ENCODE data around the gene ECHDC3. TPM values are rescaled to one million over a fixed set of nuclear protein-coding genes. Genes with fewer than 3 reads are reported as not detected.

ECHDC3 gene
- total and polyA plus RNA-seq, 2 of the 13 experiments (the other 11 are each of a cell fraction or from before 2014, with no cell fraction given) = not detected

DNA sequence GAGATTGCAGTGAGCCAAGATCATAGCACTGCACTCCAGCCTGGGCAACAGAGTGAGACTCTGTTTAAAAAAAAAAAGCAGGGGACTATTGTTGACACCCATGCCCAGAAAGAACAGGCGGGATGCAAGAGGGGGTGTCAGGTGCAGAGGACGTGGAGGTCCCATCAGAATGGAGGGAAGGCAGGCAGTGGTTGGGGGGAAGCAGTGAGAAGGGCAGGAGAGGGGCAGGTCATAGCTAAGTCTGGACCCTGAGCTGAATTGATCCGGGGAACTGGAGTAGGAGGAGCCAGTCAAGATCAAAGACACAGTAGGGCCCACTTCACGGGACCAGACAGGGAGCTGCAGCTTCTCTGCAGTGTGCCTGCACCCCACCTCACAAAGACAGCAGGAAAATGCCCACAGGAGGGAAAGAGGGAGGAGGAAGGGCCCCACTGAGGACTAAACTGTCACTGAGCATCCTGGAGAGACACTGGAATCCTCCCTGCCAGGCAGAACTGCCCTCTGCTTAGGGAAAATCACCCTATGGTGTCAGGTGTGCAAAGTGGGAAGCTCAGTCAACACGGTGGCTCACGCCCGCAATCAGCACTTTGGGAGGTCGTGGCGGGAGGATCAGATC lies 27.3 kb upstream of the ECHDC3 start (continued):
- TF ChIP-seq, protein P1, sequence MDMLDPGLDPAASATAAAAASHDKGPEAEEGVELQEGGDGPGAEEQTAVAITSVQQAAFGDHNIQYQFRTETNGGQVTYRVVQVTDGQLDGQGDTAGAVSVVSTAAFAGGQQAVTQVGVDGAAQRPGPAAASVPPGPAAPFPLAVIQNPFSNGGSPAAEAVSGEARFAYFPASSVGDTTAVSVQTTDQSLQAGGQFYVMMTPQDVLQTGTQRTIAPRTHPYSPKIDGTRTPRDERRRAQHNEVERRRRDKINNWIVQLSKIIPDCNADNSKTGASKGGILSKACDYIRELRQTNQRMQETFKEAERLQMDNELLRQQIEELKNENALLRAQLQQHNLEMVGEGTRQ (IDR thresholded peaks at IDR 0.05; ENCODE audit: low read depth, low read length) = no peak
- TF ChIP-seq, protein P1 (CRISPR knock-in tag; IDR thresholded peaks at IDR 0.05; ENCODE audit: borderline replicate concordance) = no peak
- no peak for TF ChIP-seq REST (IDR thresholded peaks at IDR 0.05; ENCODE audit: borderline replicate concordance in 1 of 2, low read depth in 1 of 2, low read length in 2 of 2)
- TF ChIP-seq ZNF235 (CRISPR knock-in tag; IDR thresholded peaks at IDR 0.05; ENCODE audit: borderline replicate concordance) = no peak
- TF ChIP-seq, protein P2, sequence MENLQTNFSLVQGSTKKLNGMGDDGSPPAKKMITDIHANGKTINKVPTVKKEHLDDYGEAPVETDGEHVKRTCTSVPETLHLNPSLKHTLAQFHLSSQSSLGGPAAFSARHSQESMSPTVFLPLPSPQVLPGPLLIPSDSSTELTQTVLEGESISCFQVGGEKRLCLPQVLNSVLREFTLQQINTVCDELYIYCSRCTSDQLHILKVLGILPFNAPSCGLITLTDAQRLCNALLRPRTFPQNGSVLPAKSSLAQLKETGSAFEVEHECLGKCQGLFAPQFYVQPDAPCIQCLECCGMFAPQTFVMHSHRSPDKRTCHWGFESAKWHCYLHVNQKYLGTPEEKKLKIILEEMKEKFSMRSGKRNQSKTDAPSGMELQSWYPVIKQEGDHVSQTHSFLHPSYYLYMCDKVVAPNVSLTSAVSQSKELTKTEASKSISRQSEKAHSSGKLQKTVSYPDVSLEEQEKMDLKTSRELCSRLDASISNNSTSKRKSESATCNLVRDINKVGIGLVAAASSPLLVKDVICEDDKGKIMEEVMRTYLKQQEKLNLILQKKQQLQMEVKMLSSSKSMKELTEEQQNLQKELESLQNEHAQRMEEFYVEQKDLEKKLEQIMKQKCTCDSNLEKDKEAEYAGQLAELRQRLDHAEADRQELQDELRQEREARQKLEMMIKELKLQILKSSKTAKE (CRISPR knock-in tag; IDR thresholded peaks at IDR 0.05; ENCODE audit: borderline replicate concordance) = peak; percentile 72; the same call in 1 of the 2 replicates
- no peak for TF ChIP-seq ZNF562 (CRISPR knock-in tag; IDR thresholded peaks at IDR 0.05; ENCODE audit: borderline replicate concordance)
- no peak for TF ChIP-seq ZNF296 (CRISPR knock-in tag; conservative IDR thresholded peaks at IDR 0.05)
- TF ChIP-seq SMARCC2 (IDR thresholded peaks at IDR 0.05) = no peak
- TF ChIP-seq WIZ (CRISPR knock-in tag; IDR thresholded peaks at IDR 0.05) = no peak
- no peak for TF ChIP-seq RORA (CRISPR knock-in tag; IDR thresholded peaks at IDR 0.05)
- TF ChIP-seq ARID4A (CRISPR knock-in tag; IDR thresholded peaks at IDR 0.05; ENCODE audit: borderline replicate concordance) = no peak; the same call in 1 of the 2 replicates
- TF ChIP-seq, protein P3, sequence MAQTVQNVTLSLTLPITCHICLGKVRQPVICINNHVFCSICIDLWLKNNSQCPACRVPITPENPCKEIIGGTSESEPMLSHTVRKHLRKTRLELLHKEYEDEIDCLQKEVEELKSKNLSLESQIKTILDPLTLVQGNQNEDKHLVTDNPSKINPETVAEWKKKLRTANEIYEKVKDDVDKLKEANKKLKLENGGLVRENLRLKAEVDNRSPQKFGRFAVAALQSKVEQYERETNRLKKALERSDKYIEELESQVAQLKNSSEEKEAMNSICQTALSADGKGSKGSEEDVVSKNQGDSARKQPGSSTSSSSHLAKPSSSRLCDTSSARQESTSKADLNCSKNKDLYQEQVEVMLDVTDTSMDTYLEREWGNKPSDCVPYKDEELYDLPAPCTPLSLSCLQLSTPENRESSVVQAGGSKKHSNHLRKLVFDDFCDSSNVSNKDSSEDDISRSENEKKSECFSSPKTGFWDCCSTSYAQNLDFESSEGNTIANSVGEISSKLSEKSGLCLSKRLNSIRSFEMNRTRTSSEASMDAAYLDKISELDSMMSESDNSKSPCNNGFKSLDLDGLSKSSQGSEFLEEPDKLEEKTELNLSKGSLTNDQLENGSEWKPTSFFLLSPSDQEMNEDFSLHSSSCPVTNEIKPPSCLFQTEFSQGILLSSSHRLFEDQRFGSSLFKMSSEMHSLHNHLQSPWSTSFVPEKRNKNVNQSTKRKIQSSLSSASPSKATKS (CRISPR knock-in tag; IDR thresholded peaks at IDR 0.05) = no peak

Data from HepG2 (cell line).